ENCODE measurements around the gene ZNF32.

ZNF32 gene

DNA sequence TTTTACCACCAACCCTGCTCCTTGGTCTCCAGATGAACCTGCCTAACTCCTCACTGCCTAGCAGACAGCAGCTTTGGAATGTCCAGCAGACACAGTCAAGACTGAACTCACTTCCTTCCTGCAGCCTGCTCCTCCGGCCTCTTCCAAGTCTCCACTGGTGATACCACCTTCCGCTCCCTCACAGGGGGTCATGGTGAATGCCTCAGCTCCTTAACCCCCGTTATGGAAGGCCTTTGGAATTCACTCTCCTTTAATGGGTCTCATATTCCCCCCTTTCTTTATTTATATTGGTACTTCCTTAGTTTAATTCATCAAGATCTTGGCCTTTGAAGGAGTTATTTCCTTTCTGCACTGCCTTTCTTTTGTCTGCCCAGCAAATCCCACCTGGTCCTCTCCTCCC is 44.9 kb upstream of the ZNF32 start:
- TF ChIP-seq, protein P1, sequence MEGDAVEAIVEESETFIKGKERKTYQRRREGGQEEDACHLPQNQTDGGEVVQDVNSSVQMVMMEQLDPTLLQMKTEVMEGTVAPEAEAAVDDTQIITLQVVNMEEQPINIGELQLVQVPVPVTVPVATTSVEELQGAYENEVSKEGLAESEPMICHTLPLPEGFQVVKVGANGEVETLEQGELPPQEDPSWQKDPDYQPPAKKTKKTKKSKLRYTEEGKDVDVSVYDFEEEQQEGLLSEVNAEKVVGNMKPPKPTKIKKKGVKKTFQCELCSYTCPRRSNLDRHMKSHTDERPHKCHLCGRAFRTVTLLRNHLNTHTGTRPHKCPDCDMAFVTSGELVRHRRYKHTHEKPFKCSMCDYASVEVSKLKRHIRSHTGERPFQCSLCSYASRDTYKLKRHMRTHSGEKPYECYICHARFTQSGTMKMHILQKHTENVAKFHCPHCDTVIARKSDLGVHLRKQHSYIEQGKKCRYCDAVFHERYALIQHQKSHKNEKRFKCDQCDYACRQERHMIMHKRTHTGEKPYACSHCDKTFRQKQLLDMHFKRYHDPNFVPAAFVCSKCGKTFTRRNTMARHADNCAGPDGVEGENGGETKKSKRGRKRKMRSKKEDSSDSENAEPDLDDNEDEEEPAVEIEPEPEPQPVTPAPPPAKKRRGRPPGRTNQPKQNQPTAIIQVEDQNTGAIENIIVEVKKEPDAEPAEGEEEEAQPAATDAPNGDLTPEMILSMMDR (IDR thresholded peaks at IDR 0.05; ENCODE audit: insufficient read depth, missing control alignments): no peak
- DNase-seq (ENCODE audit: insufficient read length, low spot score) (no peak), FAIRE-seq (no peak)

DNA sequence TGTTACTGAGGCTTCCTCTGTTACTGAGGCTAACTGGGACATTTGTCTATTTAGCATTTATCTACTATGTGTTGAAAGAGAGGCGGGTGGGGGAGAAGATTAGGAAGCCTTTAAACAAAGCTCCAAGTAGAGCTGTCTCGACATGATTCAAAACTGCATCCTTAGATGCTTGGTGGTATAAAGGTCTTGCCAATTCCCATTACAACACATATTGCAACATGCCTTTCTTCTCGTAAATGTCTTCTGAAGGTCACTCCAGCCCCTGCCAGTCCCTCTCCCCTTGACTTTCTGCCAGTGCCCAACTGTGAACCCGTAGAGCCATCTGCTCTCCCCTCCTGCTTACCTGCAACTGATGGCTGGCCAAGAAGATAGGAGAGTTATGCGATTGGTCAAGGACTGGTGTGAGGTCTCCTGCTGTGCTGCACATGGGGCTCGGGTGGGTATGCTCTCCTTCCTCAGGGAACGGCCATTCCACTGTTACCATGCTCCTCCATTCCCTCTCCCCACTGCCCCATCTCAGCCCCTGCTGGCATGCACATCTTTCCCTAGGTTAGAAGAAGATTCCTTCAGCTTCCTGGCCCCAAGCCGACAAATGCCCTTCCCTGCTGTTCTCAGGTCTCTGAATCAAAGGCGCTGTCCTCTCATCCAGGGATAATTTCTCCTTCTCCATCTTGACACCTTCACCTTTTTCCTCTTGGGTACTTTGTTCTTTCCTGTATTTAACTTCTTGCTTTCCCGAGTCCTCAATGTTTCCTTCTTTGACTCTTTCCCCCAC is 43.6 kb upstream of the ZNF32 start:
- TF ChIP-seq, protein P1 (IDR thresholded peaks at IDR 0.05; ENCODE audit: insufficient read depth, missing control alignments): no peak
- DNase-seq (ENCODE audit: insufficient read length, low spot score) (no peak), FAIRE-seq (no peak)

DNA sequence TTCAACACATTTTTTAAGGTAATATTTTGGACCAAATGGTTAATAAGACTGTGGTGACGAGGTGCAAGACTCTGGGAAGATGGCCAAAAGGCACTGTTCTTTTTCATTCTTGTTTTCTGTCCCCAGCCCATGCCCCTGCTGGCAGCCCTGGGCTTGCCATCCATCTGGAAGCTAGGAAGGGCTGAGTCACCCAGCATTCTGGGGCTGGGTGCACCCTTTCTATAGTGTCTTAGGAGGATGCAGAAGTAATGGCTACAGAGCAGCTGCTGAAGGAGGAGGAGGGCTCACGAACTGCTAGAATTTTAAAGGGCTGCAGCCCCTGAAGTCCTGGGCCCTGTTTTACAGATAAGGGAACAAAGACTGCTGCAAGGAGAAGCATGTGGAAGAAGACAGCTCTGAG is 42.8 kb upstream of the ZNF32 start:
- TF ChIP-seq, protein P1 (IDR thresholded peaks at IDR 0.05; ENCODE audit: insufficient read depth, missing control alignments): no peak
- DNase-seq (ENCODE audit: insufficient read length, low spot score) (no peak), FAIRE-seq (no peak)

DNA sequence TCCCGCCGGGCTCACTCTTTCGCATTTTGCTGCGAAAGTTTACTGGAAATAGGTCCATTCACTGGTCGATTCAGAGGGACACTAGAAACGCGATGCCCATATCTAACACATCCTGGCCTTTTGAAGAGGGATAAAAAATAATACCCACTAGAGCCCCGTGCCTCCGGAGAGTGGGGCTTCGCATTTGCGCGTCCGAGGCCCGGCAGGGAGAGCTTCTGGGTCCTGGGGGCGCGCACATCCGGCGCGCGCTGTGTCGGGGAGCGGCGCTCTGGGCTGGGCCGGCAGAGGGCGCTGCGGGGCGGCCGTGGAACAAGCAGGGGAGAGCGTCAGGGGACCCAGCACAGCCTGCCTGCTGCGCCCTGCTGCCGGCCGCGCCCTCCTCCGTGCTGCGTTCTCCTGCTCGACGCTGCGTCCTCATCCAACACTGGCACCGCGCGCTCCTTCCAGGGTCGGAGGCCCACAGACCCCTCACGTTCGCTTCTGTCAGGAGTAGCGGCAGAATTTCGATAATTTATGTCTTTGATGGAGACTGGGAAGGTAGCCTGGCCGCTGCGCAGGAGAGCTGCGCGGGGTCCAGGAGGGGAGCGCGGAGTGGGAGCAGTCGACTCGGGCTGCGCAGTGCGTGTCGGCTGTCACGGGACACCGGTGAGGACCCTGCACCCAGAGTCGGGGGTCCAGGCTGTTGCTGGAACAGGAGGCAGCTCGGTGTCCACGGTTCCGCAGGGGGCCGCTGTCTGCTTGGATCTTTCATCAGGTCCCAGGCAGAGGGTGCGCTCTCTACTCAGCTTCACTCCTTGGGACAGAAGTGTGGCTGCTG is 41.5 kb upstream of the ZNF32 start:
- FAIRE-seq (no peak), DNase-seq (ENCODE audit: insufficient read length, low spot score) (peak; percentile 69)
- TF ChIP-seq, protein P1 (IDR thresholded peaks at IDR 0.05; ENCODE audit: insufficient read depth, missing control alignments): peak; percentile 66

DNA sequence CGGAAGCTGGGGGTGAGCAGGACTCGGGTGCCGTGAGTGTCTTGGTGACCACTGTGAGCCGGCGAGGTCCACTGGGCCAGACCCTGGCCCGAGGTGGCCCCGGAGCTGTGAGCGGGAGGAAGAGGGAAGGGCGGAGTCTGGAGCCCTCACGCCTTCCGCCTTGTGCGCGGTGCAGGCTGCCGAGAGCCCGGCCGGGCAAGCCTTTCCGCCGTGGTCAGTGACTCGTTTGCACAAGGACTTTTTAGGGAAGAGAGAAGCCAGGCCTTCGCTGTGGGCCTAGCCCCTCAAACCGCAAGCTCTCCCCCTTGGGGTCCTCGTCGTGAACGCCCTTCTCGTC is 40.9 kb upstream of the ZNF32 start:
- TF ChIP-seq, protein P1 (IDR thresholded peaks at IDR 0.05; ENCODE audit: insufficient read depth, missing control alignments): no peak
- FAIRE-seq: no peak
- DNase-seq (ENCODE audit: insufficient read length, low spot score): peak; percentile 49

DNA sequence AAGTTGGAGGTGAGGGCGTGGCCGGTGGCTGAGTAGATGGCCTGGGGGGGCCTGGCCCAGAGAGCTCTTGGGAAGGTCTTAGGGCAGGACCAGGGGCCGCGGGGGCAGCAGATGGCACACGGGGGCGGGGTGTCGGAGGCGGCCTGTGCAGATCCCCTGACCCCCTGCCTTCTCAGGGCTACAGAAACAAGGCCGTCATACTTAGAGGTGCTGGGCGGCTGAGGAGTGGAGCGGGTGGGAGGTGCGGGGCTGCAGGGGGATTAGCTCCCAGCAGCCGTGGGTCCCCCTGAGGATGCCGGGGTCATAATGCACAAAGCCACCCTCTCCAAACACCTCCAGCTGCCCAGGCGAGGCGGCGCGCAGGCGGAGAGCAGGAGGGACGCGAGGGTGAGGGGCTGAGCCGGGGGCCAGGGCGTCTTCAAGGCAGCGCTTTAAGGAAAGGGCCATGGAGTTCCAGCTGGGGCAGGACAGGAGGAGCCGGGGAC is 40.4 kb upstream of the ZNF32 start:
- FAIRE-seq (no peak), DNase-seq (ENCODE audit: insufficient read length, low spot score) (no peak)
- TF ChIP-seq, protein P1 (IDR thresholded peaks at IDR 0.05; ENCODE audit: insufficient read depth, missing control alignments): no peak

Data from D721Med (cell line).